MCF 10A (cell line): ENCODE data around the gene DOCK8. TPM values are rescaled to one million over a fixed set of nuclear protein-coding genes. Genes with fewer than 3 reads are reported as not detected.

Source experiments
- BruUV-seq: library from RNA; stranded (reverse); fragments of 400-500 nt; replicated peaks from 2 replicates; lab custom pipeline; 2021; lab: Mats Ljungman, UMichigan
- CTCF ChIA-PET: fragments of 300-600 bp; sonication (Branson Sonifier 250); formaldehyde crosslinking; extraction: SDS; loops from one replicate; lab custom pipeline; 2021; ENCODE audit warnings: antibody characterized with exemption, inconsistent platforms; lab: Yijun Ruan, JAX
- POLR2A ChIA-PET: fragments of 300-600, 350-650 bp; sonication (Branson Sonifier 250); formaldehyde crosslinking; extraction: SDS; loops from one replicate; lab custom pipeline; 2020; ENCODE audit warnings: antibody characterized with exemption, inconsistent platforms; lab: Yijun Ruan, JAX
- DNase-seq: peaks from one replicate; pipeline ENCODE4 v3.0.0-alpha.2; 2018; ENCODE audit not compliant: unreplicated experiment
- H3K27ac Mint-ChIP-seq: one replicate; pipeline ENCODE4 v1.8.0; 2022; ENCODE audit warnings: mild to moderate bottlenecking, low read depth, mixed read lengths; ENCODE audit not compliant: unreplicated experiment
- H3K27me3 Mint-ChIP-seq: one replicate; pipeline ENCODE4 v1.8.0; 2022; ENCODE audit warnings: mixed read lengths; ENCODE audit not compliant: insufficient read depth, unreplicated experiment
- H3K36me3 Mint-ChIP-seq: one replicate; pipeline ENCODE4 v1.8.0; 2022; ENCODE audit warnings: mild to moderate bottlenecking, moderate library complexity, mixed read lengths; ENCODE audit not compliant: insufficient read depth, unreplicated experiment
- H3K4me1 Mint-ChIP-seq: one replicate; pipeline ENCODE4 v1.8.0; 2022; ENCODE audit warnings: mixed read lengths; ENCODE audit not compliant: insufficient read depth, unreplicated experiment
- H3K4me3 Mint-ChIP-seq: one replicate; pipeline ENCODE4 v1.8.0; 2022; ENCODE audit warnings: mild to moderate bottlenecking, moderate library complexity, mixed read lengths; ENCODE audit not compliant: unreplicated experiment
- H3K9me3 Mint-ChIP-seq: one replicate; pipeline ENCODE4 v1.8.0; 2022; ENCODE audit warnings: mixed read lengths; ENCODE audit not compliant: unreplicated experiment
- intact Hi-C: fragments of 100-400 bp; cut with micrococcal nuclease; formaldehyde crosslinking; loops from 2 replicates; pipeline ENCODE4 v1.14.1; 2022
- total RNA-seq: library from RNA; stranded (reverse); gene quantifications from 2 replicates; pipeline ENCODE4 v1.2.3, GENCODE V29; 2022
- TF ChIP-seq, protein P1 (sequence below): fragments of 200-600 bp; IDR thresholded peaks from one replicate; pipeline ENCODE4 v1.8.0; 2022; ENCODE audit warnings: antibody characterized with exemption, mild to moderate bottlenecking; ENCODE audit not compliant: unreplicated experiment

Gene DOCK8
- total RNA-seq, 1 experiment from 2014 or later, result 5.2 TPM

DNA sequence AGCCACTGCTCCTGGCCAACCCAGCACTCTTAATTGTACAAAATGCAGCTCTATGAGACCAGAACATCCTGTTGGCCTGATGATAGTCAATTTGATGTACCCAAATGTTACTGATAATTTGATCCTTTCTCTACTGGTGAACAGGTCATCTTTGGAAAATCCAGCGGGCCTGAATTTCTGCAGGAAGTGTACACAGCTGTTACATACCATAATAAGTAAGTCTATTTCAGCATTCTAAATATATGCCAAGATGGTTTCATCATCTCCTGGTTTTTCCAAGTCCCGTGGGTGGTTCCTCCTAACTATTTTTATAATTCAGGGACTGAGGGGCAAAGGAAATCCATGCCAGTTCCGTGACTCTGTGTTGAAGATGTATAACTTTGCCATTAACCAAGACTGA is 155.4 kb downstream of the DOCK8 start:
- Mint-ChIP-seq H3K27me3 (no peaks in the 10 kb centered on the region), H3K9me3 (no peaks in the 10 kb centered on the region), H3K36me3 (no peaks in the 10 kb centered on the region), H3K27ac (no peak overlapping the region), H3K4me1 (no peaks in the 10 kb centered on the region), H3K4me3 (no peak overlapping the region)
- DNase-seq, result no peak
- intact Hi-C loops, result no loop called here
- TF ChIP-seq, protein P1, sequence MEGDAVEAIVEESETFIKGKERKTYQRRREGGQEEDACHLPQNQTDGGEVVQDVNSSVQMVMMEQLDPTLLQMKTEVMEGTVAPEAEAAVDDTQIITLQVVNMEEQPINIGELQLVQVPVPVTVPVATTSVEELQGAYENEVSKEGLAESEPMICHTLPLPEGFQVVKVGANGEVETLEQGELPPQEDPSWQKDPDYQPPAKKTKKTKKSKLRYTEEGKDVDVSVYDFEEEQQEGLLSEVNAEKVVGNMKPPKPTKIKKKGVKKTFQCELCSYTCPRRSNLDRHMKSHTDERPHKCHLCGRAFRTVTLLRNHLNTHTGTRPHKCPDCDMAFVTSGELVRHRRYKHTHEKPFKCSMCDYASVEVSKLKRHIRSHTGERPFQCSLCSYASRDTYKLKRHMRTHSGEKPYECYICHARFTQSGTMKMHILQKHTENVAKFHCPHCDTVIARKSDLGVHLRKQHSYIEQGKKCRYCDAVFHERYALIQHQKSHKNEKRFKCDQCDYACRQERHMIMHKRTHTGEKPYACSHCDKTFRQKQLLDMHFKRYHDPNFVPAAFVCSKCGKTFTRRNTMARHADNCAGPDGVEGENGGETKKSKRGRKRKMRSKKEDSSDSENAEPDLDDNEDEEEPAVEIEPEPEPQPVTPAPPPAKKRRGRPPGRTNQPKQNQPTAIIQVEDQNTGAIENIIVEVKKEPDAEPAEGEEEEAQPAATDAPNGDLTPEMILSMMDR, result no peak
- POLR2A ChIA-PET, result no interaction called here
- CTCF ChIA-PET, result no interaction called here
- no TSS peak for BruUV-seq

DNA sequence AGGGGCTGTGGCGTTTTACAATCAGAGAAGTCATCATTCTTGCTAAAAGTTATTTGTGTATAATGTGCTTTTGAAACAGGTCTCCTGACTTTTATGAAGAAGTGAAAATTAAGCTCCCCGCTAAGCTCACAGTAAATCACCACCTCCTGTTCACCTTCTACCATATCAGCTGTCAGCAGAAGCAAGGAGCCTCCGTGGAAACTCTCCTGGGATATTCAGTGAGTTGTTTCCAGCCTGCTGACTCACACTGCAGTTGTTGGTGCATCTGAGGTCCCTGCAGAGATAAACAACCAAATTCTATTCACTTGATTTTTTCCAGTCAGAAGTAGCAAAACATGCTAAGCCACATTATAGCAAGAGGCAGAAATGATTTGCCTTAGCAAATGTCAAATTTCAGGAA is 156.7 kb downstream of the DOCK8 start:
- no TSS peak for BruUV-seq
- CTCF ChIA-PET, result interaction anchor here (1.0 to 1.4 kb wide), 4 partner anchors 10 to 16 kb away, joined by 3 read pairs; no protein-coding TSS in a partner anchor

DNA sequence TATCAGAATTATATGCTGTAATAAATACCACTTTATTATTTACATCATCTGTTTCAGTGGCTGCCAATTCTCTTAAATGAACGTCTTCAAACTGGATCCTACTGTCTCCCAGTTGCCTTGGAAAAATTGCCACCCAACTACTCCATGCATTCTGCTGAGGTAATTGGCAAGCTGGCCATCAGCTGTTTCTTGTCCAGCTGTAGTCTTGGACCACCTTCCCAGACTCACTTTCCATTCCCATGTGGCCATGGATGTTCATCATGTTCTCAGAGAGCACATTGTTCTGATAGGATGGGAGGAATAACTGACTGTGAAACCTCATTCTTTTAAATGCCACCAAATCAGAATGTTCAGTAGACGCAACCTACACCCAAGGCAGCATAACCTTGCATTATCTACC is 157.5 kb downstream of the DOCK8 start:
- H3K4me1 Mint-ChIP-seq, result no peaks in the 10 kb centered on the region
- no peaks in the 10 kb centered on the region for H3K27me3 Mint-ChIP-seq
- no peaks in the 10 kb centered on the region for H3K36me3 Mint-ChIP-seq
- ChIA-PET CTCF (interaction anchor here (1.0 to 1.4 kb wide), 4 partner anchors 10 to 17 kb away, joined by 3 read pairs; no protein-coding TSS in a partner anchor), POLR2A (interaction anchor here (1.2 kb wide), 1 partner anchor 9 kb away, joined by 3 read pairs; no protein-coding TSS in a partner anchor)
- intact Hi-C loops, result no loop called here
- TF ChIP-seq, protein P1, result no peak
- H3K27ac Mint-ChIP-seq, result no peak overlapping the region
- no peak for DNase-seq
- no peaks in the 10 kb centered on the region for H3K9me3 Mint-ChIP-seq
- H3K4me3 Mint-ChIP-seq, result no peak overlapping the region
- BruUV-seq, result no TSS peak

More for the DNA sequence above, 156.7 kb downstream of the DOCK8 start:
- no peak overlapping the region for H3K27ac Mint-ChIP-seq
- DNase-seq, result no peak
- no peaks in the 10 kb centered on the region for H3K36me3 Mint-ChIP-seq
- POLR2A ChIA-PET, result interaction anchor here (0.6 to 1.2 kb wide), 3 partner anchors 10 to 232 kb away, joined by 3 read pairs; no protein-coding TSS in a partner anchor
- no peak overlapping the region for H3K4me3 Mint-ChIP-seq
- TF ChIP-seq, protein P1, result no peak
- H3K9me3 Mint-ChIP-seq, result no peaks in the 10 kb centered on the region
- no peaks in the 10 kb centered on the region for H3K27me3 Mint-ChIP-seq
- intact Hi-C loops, result no loop called here
- no peaks in the 10 kb centered on the region for H3K4me1 Mint-ChIP-seq

DNA sequence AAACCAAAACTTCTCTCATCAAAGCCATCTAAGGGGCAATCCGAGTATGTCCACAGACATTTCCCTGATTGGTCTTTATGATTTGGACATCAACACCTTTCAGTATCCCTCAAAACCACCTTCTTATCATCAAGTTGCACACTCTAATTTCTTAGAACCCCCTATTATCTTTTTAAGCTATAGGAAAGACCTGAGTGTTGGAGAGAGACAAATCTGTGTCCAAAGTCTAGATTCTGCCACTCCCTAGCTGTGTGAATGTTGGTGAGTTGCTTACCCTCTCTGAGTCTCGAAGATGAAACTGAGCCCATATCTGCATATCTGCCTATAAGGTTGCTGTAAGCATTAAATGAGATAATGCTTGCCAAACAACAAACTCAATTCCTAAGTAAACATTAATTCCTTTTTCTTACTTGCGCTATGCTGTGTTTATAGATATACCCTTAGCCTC is 159.1 kb downstream of the DOCK8 start:
- no TSS peak for BruUV-seq
- intact Hi-C loops, result no loop called here
- CTCF ChIA-PET, result interaction anchor here (0.6 kb wide), 1 partner anchor 13 kb away, joined by 3 read pairs; no protein-coding TSS in a partner anchor

More for the DNA sequence above, 159.1 kb downstream of the DOCK8 start:
- TF ChIP-seq, protein P1, result no peak
- H3K27ac Mint-ChIP-seq, result no peak overlapping the region
- H3K9me3 Mint-ChIP-seq, result no peaks in the 10 kb centered on the region
- H3K36me3 Mint-ChIP-seq, result no peaks in the 10 kb centered on the region
- DNase-seq, result no peak
- peaks cover 9% of the 10 kb centered on the region for H3K27me3 Mint-ChIP-seq
- POLR2A ChIA-PET, result no interaction called here
- H3K4me3 Mint-ChIP-seq, result no peak overlapping the region
- no peaks in the 10 kb centered on the region for H3K4me1 Mint-ChIP-seq
